ENCODE data around the gene DLK1. TPM values are rescaled to one million over a fixed set of nuclear protein-coding genes. Genes with fewer than 3 reads are reported as not detected.

Gene DLK1
- total RNA-seq, 1 donor from 2014 or later = 0.86 TPM

DNA sequence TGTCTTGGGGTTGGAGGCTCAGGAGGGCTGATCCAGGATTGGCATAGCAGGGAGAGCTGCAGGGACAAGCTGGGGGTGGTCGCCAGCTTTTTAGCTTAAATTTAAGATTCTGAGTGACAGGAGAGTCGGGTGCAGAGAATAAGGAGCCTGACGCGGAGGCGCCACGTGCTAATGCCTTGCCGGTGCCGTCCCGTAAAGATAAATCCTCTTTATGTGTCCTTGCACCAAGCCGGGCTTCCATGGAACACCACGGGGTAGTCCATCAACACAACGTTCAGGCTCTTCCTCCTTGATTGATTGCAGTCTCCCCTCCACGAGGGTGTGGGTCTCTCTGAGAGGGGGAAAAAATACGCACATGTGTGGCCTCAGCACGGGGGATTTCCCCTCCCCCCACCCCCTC is 3.9 kb downstream of the DLK1 start:
- DNase-seq (ENCODE audit: extremely low spot score, unreplicated experiment) = no peak
- peaks cover 54% of the 10 kb centered on the region for H3K27me3 Mint-ChIP-seq (ENCODE audit: unreplicated experiment)
- no peaks in the 10 kb centered on the region for H3K36me3 Mint-ChIP-seq (ENCODE audit: unreplicated experiment)
- TF ChIP-seq, protein P1, sequence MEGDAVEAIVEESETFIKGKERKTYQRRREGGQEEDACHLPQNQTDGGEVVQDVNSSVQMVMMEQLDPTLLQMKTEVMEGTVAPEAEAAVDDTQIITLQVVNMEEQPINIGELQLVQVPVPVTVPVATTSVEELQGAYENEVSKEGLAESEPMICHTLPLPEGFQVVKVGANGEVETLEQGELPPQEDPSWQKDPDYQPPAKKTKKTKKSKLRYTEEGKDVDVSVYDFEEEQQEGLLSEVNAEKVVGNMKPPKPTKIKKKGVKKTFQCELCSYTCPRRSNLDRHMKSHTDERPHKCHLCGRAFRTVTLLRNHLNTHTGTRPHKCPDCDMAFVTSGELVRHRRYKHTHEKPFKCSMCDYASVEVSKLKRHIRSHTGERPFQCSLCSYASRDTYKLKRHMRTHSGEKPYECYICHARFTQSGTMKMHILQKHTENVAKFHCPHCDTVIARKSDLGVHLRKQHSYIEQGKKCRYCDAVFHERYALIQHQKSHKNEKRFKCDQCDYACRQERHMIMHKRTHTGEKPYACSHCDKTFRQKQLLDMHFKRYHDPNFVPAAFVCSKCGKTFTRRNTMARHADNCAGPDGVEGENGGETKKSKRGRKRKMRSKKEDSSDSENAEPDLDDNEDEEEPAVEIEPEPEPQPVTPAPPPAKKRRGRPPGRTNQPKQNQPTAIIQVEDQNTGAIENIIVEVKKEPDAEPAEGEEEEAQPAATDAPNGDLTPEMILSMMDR (IDR thresholded peaks at IDR 0.05) = no peak
- no peak overlapping the region for H3K4me3 Mint-ChIP-seq (ENCODE audit: unreplicated experiment)
- H3K27ac Mint-ChIP-seq (ENCODE audit: unreplicated experiment) = no peak overlapping the region
- H3K4me1 Mint-ChIP-seq (ENCODE audit: unreplicated experiment) = peaks cover 3% of the 10 kb centered on the region
- H3K9me3 Mint-ChIP-seq (ENCODE audit: unreplicated experiment) = no peaks in the 10 kb centered on the region

DNA sequence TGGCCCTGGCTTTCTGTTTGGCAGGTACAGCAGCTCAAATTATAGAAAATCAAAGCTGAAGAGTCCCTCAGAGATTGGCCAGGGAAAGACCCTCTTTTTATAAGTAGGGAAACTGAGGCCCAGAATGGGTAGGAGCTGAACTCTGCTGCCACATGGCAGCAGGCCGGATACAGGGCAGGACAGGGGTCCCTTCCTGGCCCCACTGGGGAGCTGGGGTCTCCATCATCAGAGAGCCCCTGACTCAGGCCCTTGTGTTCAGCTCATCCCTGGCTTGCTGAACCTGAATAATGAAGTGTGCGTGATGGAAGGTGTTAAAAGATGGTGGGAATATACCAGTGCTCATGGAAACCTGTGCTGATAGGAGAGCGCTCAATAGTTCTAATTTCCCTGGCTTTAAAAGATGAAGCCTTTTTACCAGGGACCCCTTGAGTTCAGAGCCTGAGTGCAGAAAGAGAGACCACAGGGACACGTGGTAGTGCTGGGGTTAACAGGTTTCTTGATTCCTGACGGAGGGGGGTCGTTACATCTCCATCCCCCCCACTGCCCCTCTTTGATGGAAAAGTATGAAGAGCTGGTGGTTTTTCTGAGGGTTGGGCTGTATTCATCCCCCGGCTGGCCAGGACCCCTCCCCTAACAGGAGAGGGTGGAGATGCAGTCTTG is 4.4 kb downstream of the DLK1 start:
- H3K4me3 Mint-ChIP-seq (ENCODE audit: unreplicated experiment) = no peak overlapping the region
- H3K9me3 Mint-ChIP-seq (ENCODE audit: unreplicated experiment) = no peaks in the 10 kb centered on the region
- no peak overlapping the region for H3K27ac Mint-ChIP-seq (ENCODE audit: unreplicated experiment)
- H3K4me1 Mint-ChIP-seq (ENCODE audit: unreplicated experiment) = peaks cover 3% of the 10 kb centered on the region
- peaks cover 49% of the 10 kb centered on the region for H3K27me3 Mint-ChIP-seq (ENCODE audit: unreplicated experiment)
- H3K36me3 Mint-ChIP-seq (ENCODE audit: unreplicated experiment) = no peaks in the 10 kb centered on the region
- TF ChIP-seq, protein P1 (IDR thresholded peaks at IDR 0.05) = no peak
- no peak for DNase-seq (ENCODE audit: extremely low spot score, unreplicated experiment)

DNA sequence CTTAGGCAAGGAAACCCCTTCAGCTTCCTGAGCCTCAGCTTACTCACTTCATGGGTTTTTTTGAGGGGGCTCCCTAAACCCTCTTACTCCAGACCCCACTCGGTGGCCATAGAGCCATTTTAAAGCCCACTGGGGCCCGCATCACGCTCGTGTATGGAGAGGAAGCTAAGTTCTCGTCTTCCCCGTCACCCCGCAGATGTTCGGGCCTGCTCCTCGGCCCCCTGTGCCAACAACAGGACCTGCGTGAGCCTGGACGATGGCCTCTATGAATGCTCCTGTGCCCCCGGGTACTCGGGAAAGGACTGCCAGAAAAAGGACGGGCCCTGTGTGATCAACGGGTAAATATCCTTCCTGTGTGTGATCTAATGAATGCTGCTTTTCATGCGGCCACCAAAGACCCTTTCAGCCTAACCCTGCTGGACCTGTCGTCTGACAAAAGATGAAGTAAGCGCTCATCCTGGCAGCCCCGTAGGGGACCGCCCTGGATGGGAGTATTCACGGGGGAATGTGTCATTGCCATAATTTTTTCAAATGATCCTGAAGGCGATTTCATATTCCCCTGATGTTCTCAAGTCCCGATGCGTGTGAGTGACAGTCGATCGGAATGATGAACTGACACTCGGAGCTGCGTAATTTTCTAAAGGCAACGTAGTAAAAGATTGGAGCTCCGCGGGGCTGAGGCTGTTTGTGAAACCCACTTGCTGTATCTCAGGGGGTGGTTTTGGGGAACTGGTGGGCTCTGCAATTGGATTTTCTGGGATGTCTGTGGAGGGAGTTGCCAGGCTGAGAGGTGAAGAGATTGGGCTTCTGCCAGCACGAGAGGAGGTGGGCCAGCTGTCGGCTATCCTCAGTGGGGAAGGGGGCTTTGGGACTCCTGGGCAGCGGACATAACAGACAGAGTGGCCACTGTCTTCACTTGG is 5.4 kb downstream of the DLK1 start:
- Mint-ChIP-seq H3K27ac (ENCODE audit: unreplicated experiment) (no peak overlapping the region), H3K36me3 (ENCODE audit: unreplicated experiment) (no peaks in the 10 kb centered on the region), H3K4me3 (ENCODE audit: unreplicated experiment) (no peak overlapping the region), H3K9me3 (ENCODE audit: unreplicated experiment) (no peaks in the 10 kb centered on the region), H3K4me1 (ENCODE audit: unreplicated experiment) (peaks cover 3% of the 10 kb centered on the region), H3K27me3 (ENCODE audit: unreplicated experiment) (peaks cover 45% of the 10 kb centered on the region)
- no peak for DNase-seq (ENCODE audit: extremely low spot score, unreplicated experiment)
- TF ChIP-seq, protein P1 (IDR thresholded peaks at IDR 0.05) = no peak

DNA sequence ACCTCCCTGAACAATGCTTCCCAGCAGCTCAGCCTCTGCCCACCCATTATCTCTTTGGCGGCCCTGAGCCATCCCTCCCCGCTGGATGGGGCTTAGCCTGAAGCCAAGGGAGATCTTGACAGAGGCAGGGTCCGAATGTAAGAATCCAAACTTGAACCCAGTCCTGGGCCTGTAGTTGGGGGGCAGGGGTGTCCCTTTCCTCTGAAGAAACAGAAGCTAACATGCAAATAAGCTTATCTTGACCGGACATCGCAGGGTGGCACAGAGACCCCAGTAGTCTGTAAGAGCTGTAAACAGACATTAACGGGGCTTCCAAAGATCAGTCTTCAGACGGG is 6.0 kb downstream of the DLK1 start:
- H3K27me3 Mint-ChIP-seq (ENCODE audit: unreplicated experiment) = peaks cover 38% of the 10 kb centered on the region
- H3K36me3 Mint-ChIP-seq (ENCODE audit: unreplicated experiment) = no peaks in the 10 kb centered on the region
- no peak overlapping the region for H3K27ac Mint-ChIP-seq (ENCODE audit: unreplicated experiment)
- no peaks in the 10 kb centered on the region for H3K9me3 Mint-ChIP-seq (ENCODE audit: unreplicated experiment)
- peaks cover 3% of the 10 kb centered on the region for H3K4me1 Mint-ChIP-seq (ENCODE audit: unreplicated experiment)
- TF ChIP-seq, protein P1 (IDR thresholded peaks at IDR 0.05) = no peak
- DNase-seq (ENCODE audit: extremely low spot score, unreplicated experiment) = no peak
- no peak overlapping the region for H3K4me3 Mint-ChIP-seq (ENCODE audit: unreplicated experiment)

DNA sequence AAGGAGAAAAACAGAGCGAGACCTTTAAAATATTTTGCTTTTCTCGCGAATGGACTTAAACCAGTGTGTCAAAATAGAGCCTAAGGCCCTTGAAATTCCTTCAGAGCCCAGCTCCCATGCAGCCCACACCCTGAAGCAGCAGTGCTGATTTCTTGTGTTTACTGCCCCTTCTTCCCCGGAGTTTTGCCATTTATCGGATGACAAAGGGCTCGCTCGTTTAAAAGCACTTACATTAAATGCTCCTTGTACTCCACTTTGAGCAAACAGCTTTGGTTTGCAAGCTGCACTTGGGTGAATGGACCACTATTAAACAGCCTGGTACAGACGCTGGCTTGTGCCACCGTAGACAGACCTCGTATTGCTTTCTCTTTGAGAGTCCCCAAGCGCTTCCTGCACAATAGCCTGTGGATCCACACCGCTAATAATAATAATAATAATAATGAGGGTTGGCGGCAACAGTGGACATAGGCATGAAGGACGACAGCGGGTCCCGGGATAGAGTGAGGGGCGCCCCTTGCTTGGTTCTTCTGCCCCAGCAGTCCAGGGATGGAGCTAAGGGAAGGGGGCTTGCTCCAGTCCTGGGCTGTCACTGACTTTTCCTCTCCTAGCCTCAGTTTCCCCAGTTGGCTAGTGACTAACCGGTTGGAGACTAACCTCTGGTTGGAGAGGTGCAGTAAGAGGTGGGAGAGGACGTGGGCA is 6.6 kb downstream of the DLK1 start:
- peaks cover 33% of the 10 kb centered on the region for H3K27me3 Mint-ChIP-seq (ENCODE audit: unreplicated experiment)
- TF ChIP-seq, protein P1 (IDR thresholded peaks at IDR 0.05) = no peak
- DNase-seq (ENCODE audit: extremely low spot score, unreplicated experiment) = no peak
- peaks cover 3% of the 10 kb centered on the region for H3K4me1 Mint-ChIP-seq (ENCODE audit: unreplicated experiment)
- H3K9me3 Mint-ChIP-seq (ENCODE audit: unreplicated experiment) = no peaks in the 10 kb centered on the region
- no peak overlapping the region for H3K27ac Mint-ChIP-seq (ENCODE audit: unreplicated experiment)
- no peak overlapping the region for H3K4me3 Mint-ChIP-seq (ENCODE audit: unreplicated experiment)
- H3K36me3 Mint-ChIP-seq (ENCODE audit: unreplicated experiment) = no peaks in the 10 kb centered on the region

Measured in osteocyte (in vitro differentiated cells).